Measurements from ENCODE around the gene SPEM2. TPM values are rescaled to one million over a fixed set of nuclear protein-coding genes. Genes with fewer than 3 reads are reported as not detected.

SPEM2 gene
- total RNA-seq, 4 donors from 2014 or later, result not detected

DNA sequence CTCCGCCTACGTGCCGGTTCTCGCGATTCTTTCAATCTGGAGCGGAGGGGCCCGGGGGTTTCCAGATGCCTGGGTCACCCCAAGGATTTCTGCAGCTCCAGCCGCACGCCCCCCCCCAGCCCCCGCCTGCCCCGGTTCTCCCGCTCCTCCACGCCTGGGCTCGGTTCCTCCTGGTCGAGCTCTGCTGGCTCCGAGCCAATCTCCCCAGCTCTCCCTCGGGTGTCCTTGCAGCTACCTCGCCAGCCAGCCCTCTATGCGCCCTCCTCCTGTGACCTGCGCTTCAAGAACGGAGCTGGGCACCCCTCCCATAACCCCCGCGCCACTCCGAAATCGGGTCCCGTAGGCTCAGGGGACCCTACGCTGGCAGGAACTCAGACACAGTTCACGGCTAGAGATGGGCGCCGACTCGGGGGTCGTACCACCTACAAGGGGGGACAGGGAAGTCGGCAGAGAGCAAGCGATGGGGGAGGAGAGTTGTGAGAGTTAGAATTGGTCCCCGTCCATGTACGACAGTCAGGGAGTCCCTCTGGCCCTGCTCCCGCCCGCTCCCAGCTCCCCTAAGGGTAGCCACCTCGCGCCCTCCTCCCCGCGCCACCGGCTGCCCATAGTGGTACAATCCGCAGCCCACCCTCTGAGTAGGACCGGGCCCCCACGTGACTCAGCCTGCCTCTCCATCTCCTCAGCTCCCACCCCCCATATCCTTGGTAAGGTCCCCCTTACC is 14.9 kb downstream of the SPEM2 start:
- peak; percentile 57 for DNase-seq (ENCODE audit: low spot score)
- no peak for ATAC-seq (ENCODE audit: low FRiP score)
- TF ChIP-seq, protein P1, sequence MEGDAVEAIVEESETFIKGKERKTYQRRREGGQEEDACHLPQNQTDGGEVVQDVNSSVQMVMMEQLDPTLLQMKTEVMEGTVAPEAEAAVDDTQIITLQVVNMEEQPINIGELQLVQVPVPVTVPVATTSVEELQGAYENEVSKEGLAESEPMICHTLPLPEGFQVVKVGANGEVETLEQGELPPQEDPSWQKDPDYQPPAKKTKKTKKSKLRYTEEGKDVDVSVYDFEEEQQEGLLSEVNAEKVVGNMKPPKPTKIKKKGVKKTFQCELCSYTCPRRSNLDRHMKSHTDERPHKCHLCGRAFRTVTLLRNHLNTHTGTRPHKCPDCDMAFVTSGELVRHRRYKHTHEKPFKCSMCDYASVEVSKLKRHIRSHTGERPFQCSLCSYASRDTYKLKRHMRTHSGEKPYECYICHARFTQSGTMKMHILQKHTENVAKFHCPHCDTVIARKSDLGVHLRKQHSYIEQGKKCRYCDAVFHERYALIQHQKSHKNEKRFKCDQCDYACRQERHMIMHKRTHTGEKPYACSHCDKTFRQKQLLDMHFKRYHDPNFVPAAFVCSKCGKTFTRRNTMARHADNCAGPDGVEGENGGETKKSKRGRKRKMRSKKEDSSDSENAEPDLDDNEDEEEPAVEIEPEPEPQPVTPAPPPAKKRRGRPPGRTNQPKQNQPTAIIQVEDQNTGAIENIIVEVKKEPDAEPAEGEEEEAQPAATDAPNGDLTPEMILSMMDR (IDR thresholded peaks at IDR 0.05), result no peak

DNA sequence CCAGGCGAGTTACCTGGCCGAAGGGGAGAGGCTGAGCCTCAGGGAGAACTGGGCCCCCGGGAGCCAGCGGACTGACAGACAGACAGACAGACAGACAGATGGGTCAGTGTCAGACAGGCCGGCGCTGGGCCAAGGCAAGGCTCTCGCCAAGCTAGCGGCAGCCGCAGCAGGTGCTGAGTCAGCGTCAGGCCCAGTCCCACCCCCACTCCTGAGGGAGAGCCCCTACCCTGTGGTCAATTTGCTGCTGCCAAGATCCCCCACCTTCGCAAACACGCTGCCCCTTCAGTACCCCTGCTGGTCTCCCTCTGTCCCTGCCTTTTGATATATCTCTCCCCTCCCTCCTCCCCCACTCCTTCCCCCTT is 15.4 kb downstream of the SPEM2 start:
- ATAC-seq (ENCODE audit: low FRiP score) (no peak), DNase-seq (ENCODE audit: low spot score) (no peak)
- TF ChIP-seq, protein P1 (IDR thresholded peaks at IDR 0.05), result no peak

DNA sequence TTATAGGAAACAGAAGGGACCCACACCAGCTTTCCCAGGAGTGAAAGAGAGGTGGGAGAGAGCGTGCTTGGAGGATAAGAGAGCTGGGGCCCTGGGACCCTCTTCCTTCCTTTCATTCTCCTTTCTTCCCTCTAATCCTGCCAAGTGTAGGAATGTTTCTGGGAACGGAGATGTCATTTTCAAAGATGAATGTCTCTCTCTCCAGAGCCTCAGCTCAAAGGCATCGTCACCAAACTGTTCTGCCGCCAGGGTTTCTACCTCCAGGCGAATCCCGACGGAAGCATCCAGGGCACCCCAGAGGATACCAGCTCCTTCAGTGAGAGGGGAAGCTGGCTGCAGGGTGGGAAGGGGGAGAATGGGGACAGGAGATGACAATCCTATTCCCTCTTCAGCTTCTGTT is 15.8 kb downstream of the SPEM2 start:
- DNase-seq (ENCODE audit: low spot score) (no peak), ATAC-seq (ENCODE audit: low FRiP score) (no peak)
- TF ChIP-seq, protein P1 (IDR thresholded peaks at IDR 0.05), result no peak

DNA sequence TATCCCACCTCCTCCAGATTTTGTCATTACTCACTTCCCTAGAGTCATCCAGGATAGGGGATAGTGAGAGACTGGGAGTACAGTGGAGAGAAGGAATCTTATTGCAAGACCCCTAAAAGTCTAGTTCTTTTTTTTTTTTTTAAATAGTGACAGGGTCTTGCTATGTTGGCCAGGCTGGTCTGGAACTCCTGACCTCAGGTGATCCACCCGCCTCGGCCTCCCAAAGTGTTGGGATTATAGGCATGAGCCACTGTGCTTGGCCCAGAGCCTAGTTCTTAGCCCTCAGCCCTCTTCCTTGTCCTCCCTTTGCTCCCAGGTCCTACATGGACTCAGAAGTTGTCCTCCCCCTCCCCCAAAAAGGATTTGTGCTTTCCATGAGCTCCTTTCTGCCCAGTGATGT is 16.7 kb downstream of the SPEM2 start:
- ATAC-seq (ENCODE audit: low FRiP score), result no peak
- no peak for DNase-seq (ENCODE audit: low spot score)
- TF ChIP-seq, protein P1 (IDR thresholded peaks at IDR 0.05), result no peak

GRCh38 chr17:7443499-7444485 is 18.4 kb downstream of the SPEM2 start:
- ATAC-seq (ENCODE audit: low FRiP score) (no peak), DNase-seq (ENCODE audit: low spot score) (no peak)
- TF ChIP-seq, protein P1 (IDR thresholded peaks at IDR 0.05), result no peak

GRCh38 chr17:7444682-7445618 is 19.5 kb downstream of the SPEM2 start, which contains the start of gene CHRNB1:
CHRNB1 (plus strand) TSS chr17:7445061; CDS start chr17:7445128, 67 bp downstream.
- DNase-seq (ENCODE audit: low spot score) (peak; percentile 67), ATAC-seq (ENCODE audit: low FRiP score) (peak; percentile 88)
- TF ChIP-seq, protein P1 (IDR thresholded peaks at IDR 0.05), result no peak

Data from omental fat pad (tissue), 4 donors.